Measurements from ENCODE around the gene CAMSAP1. TPM values are rescaled to one million over a fixed set of nuclear protein-coding genes. Genes with fewer than 3 reads are reported as not detected.

Gene CAMSAP1
- total RNA-seq, 5 donors from 2014 or later (not counting 1 experiment from before 2014, with no cell fraction given): 25.6 to 38.7 (median 35.6) TPM

- H3K9me3 Mint-ChIP-seq: no peaks in the 10 kb centered on the region
- Histone ChIP-seq H3K36me3 (ENCODE audit: control insufficient read depth in 2 of 2, extremely low read depth in 1 of 2, insufficient read depth in 1 of 2, low read length in 1 of 2) (peaks cover 33 to 80% of the 10 kb centered on the region in 2 donors), H3K27ac (ENCODE audit: low read length) (no peak overlapping the region), H3K4me1 (ENCODE audit: control insufficient read depth in 1 of 2, extremely low read depth in 1 of 2, insufficient read depth in 2 of 2, low read length in 2 of 2) (no peaks in the 10 kb centered on the region), H3K27me3 (replicated peaks in 1 of 2; ENCODE audit: control insufficient read depth in 2 of 2, extremely low read depth in 1 of 2, insufficient read depth in 2 of 2, low read length in 1 of 2) (no peaks in the 10 kb centered on the region), H3K4me3 (ENCODE audit: control insufficient read depth in 1 of 2, extremely low read depth in 1 of 2, low read length in 1 of 2) (no peak overlapping the region), H3K9me3 (no peaks in the 10 kb centered on the region)
- ChIA-PET CTCF (no interaction called here), POLR2A (no interaction called here)
- no peak for ATAC-seq (replicated peaks in 1 of 4)
- DNase-seq: no peak
- no peak overlapping the region for H3K27ac Mint-ChIP-seq
- no peak overlapping the region for H3K4me3 Mint-ChIP-seq
- H3K4me1 Mint-ChIP-seq: peaks cover 0 to 3% (median 0%) of the 10 kb centered on the region in 3 donors
- no peaks in the 10 kb centered on the region for H3K27me3 Mint-ChIP-seq
- peaks cover 70% of the 10 kb centered on the region for H3K36me3 Mint-ChIP-seq
- WGBS (ENCODE audit: insufficient coverage): 97% methylated on average over 27 of the region's 27 CpGs
These were observed 85.5 kb downstream of the CAMSAP1 start for GRCh38 chr9:135821733-135822373.

GRCh38 chr9:135821116-135821515, 86.2 kb downstream of the CAMSAP1 start:
- H3K36me3 Mint-ChIP-seq: peaks cover 70% of the 10 kb centered on the region
- no peaks in the 10 kb centered on the region for H3K27me3 Mint-ChIP-seq
- Histone ChIP-seq H3K27me3 (replicated peaks in 1 of 2; ENCODE audit: control insufficient read depth in 2 of 2, extremely low read depth in 1 of 2, insufficient read depth in 2 of 2, low read length in 1 of 2) (no peaks in the 10 kb centered on the region), H3K4me1 (ENCODE audit: control insufficient read depth in 1 of 2, extremely low read depth in 1 of 2, insufficient read depth in 2 of 2, low read length in 2 of 2) (no peaks in the 10 kb centered on the region), H3K36me3 (ENCODE audit: control insufficient read depth in 2 of 2, extremely low read depth in 1 of 2, insufficient read depth in 1 of 2, low read length in 1 of 2) (peaks cover 38 to 84% of the 10 kb centered on the region in 2 donors), H3K4me3 (ENCODE audit: control insufficient read depth in 1 of 2, extremely low read depth in 1 of 2, low read length in 1 of 2) (no peak overlapping the region), H3K27ac (ENCODE audit: low read length) (no peak overlapping the region), H3K9me3 (no peaks in the 10 kb centered on the region)
- peaks cover 0 to 3% (median 0%) of the 10 kb centered on the region in 3 donors for H3K4me1 Mint-ChIP-seq
- DNase-seq (no peak), ATAC-seq (replicated peaks in 1 of 4) (no peak)
- H3K4me3 Mint-ChIP-seq: no peak overlapping the region
- ChIA-PET POLR2A (no interaction called here), CTCF (no interaction called here)
- H3K27ac Mint-ChIP-seq: no peak overlapping the region
- no peaks in the 10 kb centered on the region for H3K9me3 Mint-ChIP-seq
- WGBS (ENCODE audit: insufficient coverage): 99% methylated on average over 20 of the region's 20 CpGs

- peaks cover 0 to 3% (median 0%) of the 10 kb centered on the region in 3 donors for H3K4me1 Mint-ChIP-seq
These were observed 86.7 kb downstream of the CAMSAP1 start for GRCh38 chr9:135820661-135821060.

GRCh38 chr9:135819905-135820304, 87.4 kb downstream of the CAMSAP1 start:
- peaks cover 41 to 86% of the 10 kb centered on the region in 2 donors for H3K36me3 ChIP-seq (ENCODE audit: control insufficient read depth in 2 of 2, extremely low read depth in 1 of 2, insufficient read depth in 1 of 2, low read length in 1 of 2)
- peaks cover 72% of the 10 kb centered on the region for H3K36me3 Mint-ChIP-seq
- no peak overlapping the region for H3K4me3 Mint-ChIP-seq
- ATAC-seq (replicated peaks in 1 of 4) (no peak), DNase-seq (no peak)
- no peaks in the 10 kb centered on the region for H3K9me3 Mint-ChIP-seq
- no peak overlapping the region for H3K4me3 ChIP-seq (ENCODE audit: control insufficient read depth in 1 of 2, extremely low read depth in 1 of 2, low read length in 1 of 2)
- no peaks in the 10 kb centered on the region for H3K27me3 ChIP-seq (replicated peaks in 1 of 2; ENCODE audit: control insufficient read depth in 2 of 2, extremely low read depth in 1 of 2, insufficient read depth in 2 of 2, low read length in 1 of 2)
- no peak overlapping the region for H3K27ac ChIP-seq (ENCODE audit: low read length)
- H3K4me1 ChIP-seq (ENCODE audit: control insufficient read depth in 1 of 2, extremely low read depth in 1 of 2, insufficient read depth in 2 of 2, low read length in 2 of 2): no peaks in the 10 kb centered on the region
- no peaks in the 10 kb centered on the region for H3K9me3 ChIP-seq
- CTCF ChIA-PET: no interaction called here
- H3K27ac Mint-ChIP-seq: no peak overlapping the region
- WGBS (ENCODE audit: insufficient coverage): 96% methylated on average over 8 of the region's 13 CpGs
- H3K27me3 Mint-ChIP-seq: no peaks in the 10 kb centered on the region
- H3K4me1 Mint-ChIP-seq: no peaks in the 10 kb centered on the region
- POLR2A ChIA-PET: no interaction called here

More at GRCh38 chr9:135820661-135821060, 86.7 kb downstream of the CAMSAP1 start:
- Mint-ChIP-seq H3K36me3 (peaks cover 74% of the 10 kb centered on the region), H3K9me3 (no peaks in the 10 kb centered on the region), H3K4me3 (no peak overlapping the region), H3K27ac (no peak overlapping the region), H3K27me3 (no peaks in the 10 kb centered on the region)
- no peak for ATAC-seq (replicated peaks in 1 of 4)
- ChIA-PET POLR2A (no interaction called here), CTCF (no interaction called here)
- WGBS (ENCODE audit: insufficient coverage): 96% methylated on average over 13 of the region's 18 CpGs
- H3K4me1 ChIP-seq (ENCODE audit: control insufficient read depth in 1 of 2, extremely low read depth in 1 of 2, insufficient read depth in 2 of 2, low read length in 2 of 2): no peaks in the 10 kb centered on the region
- no peaks in the 10 kb centered on the region for H3K27me3 ChIP-seq (replicated peaks in 1 of 2; ENCODE audit: control insufficient read depth in 2 of 2, extremely low read depth in 1 of 2, insufficient read depth in 2 of 2, low read length in 1 of 2)
- H3K27ac ChIP-seq (ENCODE audit: low read length): no peak overlapping the region
- peaks cover 41 to 84% of the 10 kb centered on the region in 2 donors for H3K36me3 ChIP-seq (ENCODE audit: control insufficient read depth in 2 of 2, extremely low read depth in 1 of 2, insufficient read depth in 1 of 2, low read length in 1 of 2)
- no peak for DNase-seq
- no peaks in the 10 kb centered on the region for H3K9me3 ChIP-seq
- H3K4me3 ChIP-seq (ENCODE audit: control insufficient read depth in 1 of 2, extremely low read depth in 1 of 2, low read length in 1 of 2): no peak overlapping the region

GRCh38 chr9:135818718-135819475, 88.4 kb downstream of the CAMSAP1 start:
- WGBS (ENCODE audit: insufficient coverage): over 99% methylated on average over 40 of the region's 43 CpGs
- no peak overlapping the region for H3K4me3 Mint-ChIP-seq
- POLR2A ChIA-PET: no interaction called here
- H3K36me3 Mint-ChIP-seq: peaks cover 76% of the 10 kb centered on the region
- no peaks in the 10 kb centered on the region for H3K27me3 Mint-ChIP-seq
- Histone ChIP-seq H3K36me3 (ENCODE audit: control insufficient read depth in 2 of 2, extremely low read depth in 1 of 2, insufficient read depth in 1 of 2, low read length in 1 of 2) (peaks cover 48 to 86% of the 10 kb centered on the region in 2 donors), H3K9me3 (no peaks in the 10 kb centered on the region), H3K27ac (ENCODE audit: low read length) (no peak overlapping the region), H3K27me3 (replicated peaks in 1 of 2; ENCODE audit: control insufficient read depth in 2 of 2, extremely low read depth in 1 of 2, insufficient read depth in 2 of 2, low read length in 1 of 2) (no peaks in the 10 kb centered on the region), H3K4me3 (ENCODE audit: control insufficient read depth in 1 of 2, extremely low read depth in 1 of 2, low read length in 1 of 2) (no peak overlapping the region), H3K4me1 (ENCODE audit: control insufficient read depth in 1 of 2, extremely low read depth in 1 of 2, insufficient read depth in 2 of 2, low read length in 2 of 2) (no peaks in the 10 kb centered on the region)
- H3K9me3 Mint-ChIP-seq: no peaks in the 10 kb centered on the region
- no peaks in the 10 kb centered on the region for H3K4me1 Mint-ChIP-seq
- H3K27ac Mint-ChIP-seq: no peak overlapping the region
- DNase-seq (no peak), ATAC-seq (replicated peaks in 1 of 4) (no peak)
- CTCF ChIA-PET: no interaction called here

- POLR2A ChIA-PET: no interaction called here
- H3K4me3 ChIP-seq (ENCODE audit: control insufficient read depth in 1 of 2, extremely low read depth in 1 of 2, low read length in 1 of 2): no peak overlapping the region
- H3K4me1 Mint-ChIP-seq: no peaks in the 10 kb centered on the region
- no peaks in the 10 kb centered on the region for H3K27me3 ChIP-seq (replicated peaks in 1 of 2; ENCODE audit: control insufficient read depth in 2 of 2, extremely low read depth in 1 of 2, insufficient read depth in 2 of 2, low read length in 1 of 2)
- H3K9me3 Mint-ChIP-seq: no peaks in the 10 kb centered on the region
- H3K4me1 ChIP-seq (ENCODE audit: control insufficient read depth in 1 of 2, extremely low read depth in 1 of 2, insufficient read depth in 2 of 2, low read length in 2 of 2): no peaks in the 10 kb centered on the region
- ATAC-seq (replicated peaks in 1 of 4) (no peak), DNase-seq (no peak)
- H3K27me3 Mint-ChIP-seq: no peaks in the 10 kb centered on the region
- H3K27ac ChIP-seq (ENCODE audit: low read length): no peak overlapping the region
- WGBS (ENCODE audit: insufficient coverage): 97% methylated on average over 58 of the region's 66 CpGs
- peaks cover 77% of the 10 kb centered on the region for H3K36me3 Mint-ChIP-seq
- no peak overlapping the region for H3K4me3 Mint-ChIP-seq
- CTCF ChIA-PET: no interaction called here
- peaks cover 49 to 83% of the 10 kb centered on the region in 2 donors for H3K36me3 ChIP-seq (ENCODE audit: control insufficient read depth in 2 of 2, extremely low read depth in 1 of 2, insufficient read depth in 1 of 2, low read length in 1 of 2)
- H3K9me3 ChIP-seq: no peaks in the 10 kb centered on the region
- no peak overlapping the region for H3K27ac Mint-ChIP-seq
These were observed 89.2 kb downstream of the CAMSAP1 start for GRCh38 chr9:135817951-135818717.
